Type B pancreatic cell (in vitro differentiated cells): ENCODE results near the gene CCDC81. TPM values are rescaled to one million over a fixed set of nuclear protein-coding genes. Genes with fewer than 3 reads are reported as not detected.
"Not testable (repeated sequence)": the region's sequence is repeated elsewhere in the genome, so short reads cannot be mapped to it uniquely, and the experiment has no call there.

Experiments
- DNase-seq: peaks from one replicate; pipeline ENCODE4 v3.0.0; 2021; ENCODE audit warnings: mixed read lengths; ENCODE audit not compliant: unreplicated experiment; ENCODE audit errors: extremely low spot score
- H3K27ac Mint-ChIP-seq: 2 replicates; pipeline ENCODE4 v1.8.0; 2021; ENCODE audit warnings: mild to moderate bottlenecking, mixed read lengths
- H3K27me3 Mint-ChIP-seq: 2 replicates; pipeline ENCODE4 v1.8.0; 2021; ENCODE audit warnings: mixed read lengths
- H3K36me3 Mint-ChIP-seq: 2 replicates; pipeline ENCODE4 v1.8.0; 2021; ENCODE audit warnings: mixed read lengths
- H3K4me1 Mint-ChIP-seq: one replicate; pipeline ENCODE4 v1.8.0; 2021; ENCODE audit warnings: mixed read lengths; ENCODE audit not compliant: unreplicated experiment
- H3K4me3 Mint-ChIP-seq: 2 replicates; pipeline ENCODE4 v1.8.0; 2021; ENCODE audit warnings: mild to moderate bottlenecking, mixed read lengths
- H3K9me3 Mint-ChIP-seq: 2 replicates; pipeline ENCODE4 v1.8.0; 2021; ENCODE audit warnings: mixed read lengths
- total RNA-seq: library from RNA; stranded (reverse); gene quantifications from 2 replicates; pipeline ENCODE4 v1.2.1, GENCODE V29; 2021; ENCODE audit warnings: low replicate concordance
- TF ChIP-seq, protein P1 (sequence below): fragments of 200-600 bp; sonication (generic); conservative IDR thresholded peaks from 2 replicates; pipeline ENCODE4 v1.5.0; 2021; ENCODE audit warnings: antibody characterized with exemption, mild to moderate bottlenecking

CCDC81 gene
- total RNA-seq, 1 donor from 2014 or later = 3.2 TPM

DNA sequence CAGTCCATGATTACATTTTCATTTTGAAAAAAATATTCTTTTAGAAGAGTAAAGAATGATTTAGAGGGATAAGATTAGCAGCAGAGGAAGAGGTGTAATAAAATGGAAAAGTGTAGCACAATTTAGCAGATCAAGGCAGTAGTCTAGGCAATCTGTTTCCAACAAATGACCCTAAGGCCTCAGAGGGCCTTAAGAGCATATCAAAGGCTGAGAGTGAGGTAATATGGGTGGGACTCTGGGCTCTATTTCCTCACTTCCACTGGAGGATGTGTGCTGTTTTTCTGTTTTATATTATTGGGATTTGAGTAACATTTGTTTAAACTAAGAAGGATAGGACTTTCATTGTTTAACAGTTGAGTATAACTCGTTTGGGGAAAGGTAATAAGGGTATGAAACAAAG lies 28.8 kb downstream of the CCDC81 start:
- no peaks in the 10 kb centered on the region for H3K9me3 Mint-ChIP-seq
- no peak for DNase-seq
- no peak overlapping the region for H3K4me3 Mint-ChIP-seq

DNA sequence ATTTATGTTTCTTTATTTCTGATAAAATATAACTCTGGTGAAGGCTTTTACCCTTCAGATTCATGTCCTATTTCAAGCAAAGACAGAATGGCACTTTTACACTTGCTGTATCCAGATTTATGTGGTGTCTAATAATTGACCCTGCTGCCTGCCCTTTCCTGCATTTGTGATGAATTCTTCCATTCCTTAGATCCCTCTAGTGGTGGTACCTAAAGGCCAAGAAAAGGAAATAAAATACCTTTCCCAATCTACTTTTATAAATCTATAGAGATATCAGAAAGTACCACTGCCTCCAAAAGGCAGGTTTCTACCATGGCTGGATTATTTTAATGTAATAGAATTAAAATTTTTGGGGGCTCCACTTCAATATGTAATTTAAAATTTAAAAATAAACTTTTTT lies 34.2 kb downstream of the CCDC81 start:
- Mint-ChIP-seq H3K4me1 (no peaks in the 10 kb centered on the region), H3K36me3 (no peaks in the 10 kb centered on the region), H3K4me3 (no peak overlapping the region), H3K27ac (no peak overlapping the region), H3K27me3 (no peaks in the 10 kb centered on the region), H3K9me3 (no peaks in the 10 kb centered on the region)
- DNase-seq = no peak
- TF ChIP-seq, protein P1, sequence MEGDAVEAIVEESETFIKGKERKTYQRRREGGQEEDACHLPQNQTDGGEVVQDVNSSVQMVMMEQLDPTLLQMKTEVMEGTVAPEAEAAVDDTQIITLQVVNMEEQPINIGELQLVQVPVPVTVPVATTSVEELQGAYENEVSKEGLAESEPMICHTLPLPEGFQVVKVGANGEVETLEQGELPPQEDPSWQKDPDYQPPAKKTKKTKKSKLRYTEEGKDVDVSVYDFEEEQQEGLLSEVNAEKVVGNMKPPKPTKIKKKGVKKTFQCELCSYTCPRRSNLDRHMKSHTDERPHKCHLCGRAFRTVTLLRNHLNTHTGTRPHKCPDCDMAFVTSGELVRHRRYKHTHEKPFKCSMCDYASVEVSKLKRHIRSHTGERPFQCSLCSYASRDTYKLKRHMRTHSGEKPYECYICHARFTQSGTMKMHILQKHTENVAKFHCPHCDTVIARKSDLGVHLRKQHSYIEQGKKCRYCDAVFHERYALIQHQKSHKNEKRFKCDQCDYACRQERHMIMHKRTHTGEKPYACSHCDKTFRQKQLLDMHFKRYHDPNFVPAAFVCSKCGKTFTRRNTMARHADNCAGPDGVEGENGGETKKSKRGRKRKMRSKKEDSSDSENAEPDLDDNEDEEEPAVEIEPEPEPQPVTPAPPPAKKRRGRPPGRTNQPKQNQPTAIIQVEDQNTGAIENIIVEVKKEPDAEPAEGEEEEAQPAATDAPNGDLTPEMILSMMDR = peak; percentile 59

More for the DNA sequence above, 28.8 kb downstream of the CCDC81 start:
- Mint-ChIP-seq H3K27me3 (no peaks in the 10 kb centered on the region), H3K27ac (no peak overlapping the region), H3K4me1 (no peaks in the 10 kb centered on the region), H3K36me3 (no peaks in the 10 kb centered on the region)
- TF ChIP-seq, protein P1 = no peak

GRCh38 chr11:86414032-86414431 lies 39.3 kb downstream of the CCDC81 start:
- Mint-ChIP-seq H3K27me3 (no peaks in the 10 kb centered on the region), H3K4me1 (no peaks in the 10 kb centered on the region), H3K9me3 (no peaks in the 10 kb centered on the region), H3K27ac (no peak overlapping the region), H3K36me3 (no peaks in the 10 kb centered on the region), H3K4me3 (no peak overlapping the region)
- no peak for DNase-seq
- TF ChIP-seq, protein P1 = no peak

DNA sequence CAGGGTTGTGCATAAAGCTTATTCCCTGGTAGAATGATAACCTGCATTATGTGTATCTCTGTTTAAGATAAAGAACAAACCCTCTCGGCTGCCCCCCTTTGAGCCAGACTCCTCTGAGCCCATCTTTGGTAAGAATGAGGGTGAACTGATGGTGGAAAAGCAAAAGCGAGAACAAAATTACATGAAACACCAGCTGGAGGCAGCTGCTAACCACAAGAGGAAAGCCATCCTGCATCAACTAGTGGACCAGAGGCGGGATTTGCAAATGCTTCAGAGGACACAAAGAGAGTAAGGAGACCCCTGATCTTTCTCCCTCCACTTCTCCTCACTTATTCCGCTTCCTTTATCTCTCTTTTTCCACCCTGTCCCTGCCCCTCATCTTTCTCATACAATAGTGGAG lies 40.3 kb downstream of the CCDC81 start:
- H3K27me3 Mint-ChIP-seq = no peaks in the 10 kb centered on the region
- no peaks in the 10 kb centered on the region for H3K9me3 Mint-ChIP-seq
- H3K4me1 Mint-ChIP-seq = no peaks in the 10 kb centered on the region
- no peak for DNase-seq
- TF ChIP-seq, protein P1 = no peak
- no peak overlapping the region for H3K27ac Mint-ChIP-seq
- no peaks in the 10 kb centered on the region for H3K36me3 Mint-ChIP-seq
- H3K4me3 Mint-ChIP-seq = no peak overlapping the region

GRCh38 chr11:86416494-86416893 lies 41.8 kb downstream of the CCDC81 start:
- TF ChIP-seq, protein P1 = no peak
- DNase-seq = no peak
- no peaks in the 10 kb centered on the region for H3K36me3 Mint-ChIP-seq
- no peaks in the 10 kb centered on the region for H3K9me3 Mint-ChIP-seq
- H3K4me1 Mint-ChIP-seq = no peaks in the 10 kb centered on the region
- no peak overlapping the region for H3K4me3 Mint-ChIP-seq
- H3K27ac Mint-ChIP-seq = no peak overlapping the region
- no peaks in the 10 kb centered on the region for H3K27me3 Mint-ChIP-seq

DNA sequence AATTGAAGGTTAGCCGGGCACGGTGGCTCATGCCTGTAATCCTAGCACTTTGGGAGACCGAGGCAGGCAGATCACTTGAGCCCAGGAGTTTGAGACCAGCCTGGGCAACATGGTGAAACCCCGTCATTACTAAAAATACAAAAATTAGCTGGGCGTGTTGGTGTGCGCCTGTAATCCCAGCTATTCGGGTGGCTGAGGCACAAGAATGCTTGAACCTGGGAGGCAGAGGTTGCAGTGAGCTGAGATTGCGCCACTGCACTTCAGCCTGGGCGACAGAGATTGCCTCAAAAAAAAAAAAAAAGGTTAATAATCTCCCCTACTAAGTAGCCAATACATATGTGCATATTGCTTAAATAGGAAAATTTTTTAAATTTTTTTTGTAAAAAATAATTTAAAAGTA lies 42.3 kb downstream of the CCDC81 start:
- H3K9me3 Mint-ChIP-seq, H3K27ac Mint-ChIP-seq, H3K27me3 Mint-ChIP-seq, H3K4me3 Mint-ChIP-seq, DNase-seq, H3K4me1 Mint-ChIP-seq, H3K36me3 Mint-ChIP-seq: not testable (repeated sequence)
